HCT116 (cell line): ENCODE measurements around the gene DHX58. TPM values are rescaled to one million over a fixed set of nuclear protein-coding genes. Genes with fewer than 3 reads are reported as not detected.

Source experiments
- ATAC-seq: fragments of 200-7000 bp; cut with Tn5 transposase; 2 replicates; pipeline ENCODE4 v1.9.1; 2020; ENCODE audit warnings: mild to moderate bottlenecking, moderate library complexity
- BruUV-seq: library from RNA; stranded (reverse); fragments of 400-500 nt; replicated peaks from 2 replicates; lab custom pipeline; 2021; lab: Mats Ljungman, UMichigan
- CTCF ChIA-PET: fragments of 300-600 bp; sonication (Branson Sonifier 250); formaldehyde crosslinking; loops from one replicate; lab custom pipeline; 2021; ENCODE audit warnings: antibody characterized with exemption; lab: Charles Lee
- POLR2A ChIA-PET: fragments of 300-600, 350-600 bp; sonication (Branson Sonifier 250); formaldehyde crosslinking; loops from one replicate; lab custom pipeline; 2021; ENCODE audit warnings: antibody characterized with exemption; lab: Charles Lee
- RAD21 ChIA-PET, 2 experiments: fragments of 300-600 bp; sonication (Branson Sonifier 250); formaldehyde crosslinking; loops; one replicate each; lab custom pipeline; 2023; ENCODE audit warnings: low total read pairs in 2 of 2; ENCODE audit not compliant: uncharacterized antibody in 2 of 2, unreplicated experiment in 2 of 2, low non-redundant PET in 1 of 2; lab: Charles Lee
- DNase-seq: peaks from one replicate; pipeline ENCODE4 v3.0.0-alpha.2; 2010; ENCODE audit warnings: low read depth, low spot score
- H2AFZ ChIP-seq: fragments of 200-600 bp; shearing (Covaris generic), sonication (generic); 2 replicates; pipeline ENCODE4 v1.6.1; 2017; ENCODE audit warnings: low read depth, mixed run types, mixed read lengths, antibody characterized with exemption, low read length; ENCODE audit not compliant: poor library complexity, severe bottlenecking
- H3K27ac ChIP-seq: 2 replicates; pipeline ENCODE4 v1.5.1; 2012; ENCODE audit warnings: low read depth, low read length
- H3K27me3 ChIP-seq: fragments of 200-600 bp; sonication (generic); 2 replicates; pipeline ENCODE4 v1.6.1; 2016; ENCODE audit warnings: mixed run types, low read length, mixed read lengths; ENCODE audit not compliant: insufficient read depth
- H3K36me3 ChIP-seq, 2 experiments: fragments of 200-500 bp in 1 of 2; fragments of 200-600 bp in 1 of 2; sonication (Bioruptor generic) in 1 of 2; sonication (generic) in 1 of 2; 2 replicates each; pipeline versions ENCODE4 v1.5.1 to v1.6.1; 2014 to 2016; ENCODE audit warnings: low read length in 2 of 2, inconsistent platforms in 1 of 2, mixed read lengths in 1 of 2, mixed run types in 1 of 2; ENCODE audit not compliant: insufficient read depth in 2 of 2, control insufficient read depth in 1 of 2
- H3K4me1 ChIP-seq, 2 experiments: fragments of 200-600 bp in 1 of 2; sonication (generic) in 1 of 2; 2 replicates each; pipeline versions ENCODE4 v1.5.1 to v1.6.1; 2012 to 2017; ENCODE audit warnings: low read length in 2 of 2, inconsistent platforms in 1 of 2, mild to moderate bottlenecking in 1 of 2, mixed read lengths in 1 of 2, mixed run types in 1 of 2, moderate library complexity in 1 of 2; ENCODE audit not compliant: insufficient read depth in 2 of 2, control insufficient read depth in 1 of 2
- H3K4me2 ChIP-seq: fragments of 200-600 bp; sonication (generic); 2 replicates; pipeline ENCODE4 v1.6.1; 2017; ENCODE audit warnings: mixed run types, low read length, mixed read lengths
- H3K4me3 ChIP-seq, 2 experiments: fragments of 200-600 bp in 1 of 2; sonication (generic) in 1 of 2; replicated peaks in 1 of 2; 2 replicates each; pipeline ENCODE4 v1.5.1; 2011 to 2016; ENCODE audit warnings: low read length in 2 of 2, control low read depth in 1 of 2, low read depth in 1 of 2, mild to moderate bottlenecking in 1 of 2, mixed read lengths in 1 of 2, mixed run types in 1 of 2
- H3K79me2 ChIP-seq: fragments of 200-600 bp; sonication (generic); 2 replicates; pipeline ENCODE4 v1.6.1; 2017; ENCODE audit warnings: mild to moderate bottlenecking, mixed run types, low read length, moderate library complexity, mixed read lengths; ENCODE audit not compliant: insufficient read depth
- H3K9ac ChIP-seq: fragments of 200-600 bp; sonication (generic); 2 replicates; pipeline ENCODE4 v1.6.1; 2016; ENCODE audit warnings: low read length, mixed read lengths
- H3K9me2 ChIP-seq: fragments of 200-600 bp; sonication (generic), shearing (Covaris generic); 2 replicates; pipeline ENCODE4 v1.6.1; 2017; ENCODE audit warnings: mixed run types, mild to moderate bottlenecking, moderate library complexity; ENCODE audit not compliant: insufficient read depth
- H3K9me3 ChIP-seq, 2 experiments: fragments of 200-500 bp in 1 of 2; fragments of 200-600 bp in 1 of 2; sonication (Bioruptor generic) in 1 of 2; sonication (generic) in 1 of 2; 2 replicates each; pipeline ENCODE4 v1.6.1; 2014 to 2017; ENCODE audit warnings: low read length in 2 of 2, mixed read lengths in 2 of 2, inconsistent platforms in 1 of 2, low read depth in 1 of 2, mild to moderate bottlenecking in 1 of 2, mixed run types in 1 of 2, moderate library complexity in 1 of 2; ENCODE audit not compliant: control insufficient read depth in 1 of 2, insufficient read depth in 1 of 2
- H4K20me1 ChIP-seq: fragments of 200-600 bp; sonication (generic), shearing (Covaris generic); 2 replicates; pipeline ENCODE4 v1.6.1; 2017; ENCODE audit warnings: mixed run types, mild to moderate bottlenecking, moderate library complexity; ENCODE audit not compliant: insufficient read depth
- EZH2phosphoT487 ChIP-seq: fragments of 200-600 bp; IDR thresholded peaks from 2 replicates; pipeline ENCODE4 v1.6.1; 2018; ENCODE audit warnings: antibody characterized with exemption, borderline replicate concordance
- FOSL1 ChIP-seq: IDR thresholded peaks from 2 replicates; pipeline ENCODE4 v1.6.1; 2012; ENCODE audit warnings: low read depth
- JUND ChIP-seq: IDR thresholded peaks from 2 replicates; pipeline ENCODE4 v1.6.1; 2012
- RAD21 ChIP-seq: IDR thresholded peaks from 2 replicates; pipeline ENCODE4 v1.6.1; 2012; ENCODE audit warnings: low read depth, mild to moderate bottlenecking
- SP1 ChIP-seq: IDR thresholded peaks from 2 replicates; pipeline ENCODE4 v1.6.1; 2012; ENCODE audit warnings: low read depth
- YY1 ChIP-seq: IDR thresholded peaks from 2 replicates; pipeline ENCODE4 v1.6.1; 2011; ENCODE audit warnings: low read length, low read depth, moderate library complexity, mild to moderate bottlenecking; ENCODE audit not compliant: insufficient replicate concordance; ENCODE audit errors: extremely low read depth
- intact Hi-C: fragments of 100-400 bp; cut with micrococcal nuclease; formaldehyde crosslinking; loops from 2 replicates; pipeline ENCODE4 v1.10.0; 2022
- total RNA-seq: library from RNA; stranded (reverse); gene quantifications from one replicate; pipeline ENCODE4 v1.2.1, GENCODE V29; 2021; ENCODE audit not compliant: unreplicated experiment
- TF ChIP-seq, protein P1 (sequence below), 3 experiments: fragments of 200-600 bp in 1 of 3; sonication (generic) in 1 of 3; IDR thresholded peaks in 2 of 3; conservative IDR thresholded peaks in 1 of 3; 2 replicates each; pipeline ENCODE4 v1.5.1; 2012 to 2017; ENCODE audit warnings: low read depth in 2 of 3, low read length in 2 of 3, antibody characterized with exemption in 1 of 3, borderline replicate concordance in 1 of 3, control low read depth in 1 of 3, mild to moderate bottlenecking in 1 of 3, mixed read lengths in 1 of 3, mixed run types in 1 of 3, moderate library complexity in 1 of 3; ENCODE audit not compliant: insufficient read depth in 1 of 3
- TF ChIP-seq, protein P2 (sequence below): IDR thresholded peaks from 2 replicates; pipeline ENCODE4 v1.6.1; 2012
- TF ChIP-seq, protein P3 (sequence below): IDR thresholded peaks from 2 replicates; pipeline ENCODE4 v1.6.1; 2012
- TF ChIP-seq, protein P4 (sequence below): IDR thresholded peaks from 2 replicates; pipeline ENCODE4 v1.6.1; 2012; ENCODE audit warnings: low read depth

DHX58 gene
- total RNA-seq, 1 experiment from 2014 or later, result 1.2 TPM

DNA sequence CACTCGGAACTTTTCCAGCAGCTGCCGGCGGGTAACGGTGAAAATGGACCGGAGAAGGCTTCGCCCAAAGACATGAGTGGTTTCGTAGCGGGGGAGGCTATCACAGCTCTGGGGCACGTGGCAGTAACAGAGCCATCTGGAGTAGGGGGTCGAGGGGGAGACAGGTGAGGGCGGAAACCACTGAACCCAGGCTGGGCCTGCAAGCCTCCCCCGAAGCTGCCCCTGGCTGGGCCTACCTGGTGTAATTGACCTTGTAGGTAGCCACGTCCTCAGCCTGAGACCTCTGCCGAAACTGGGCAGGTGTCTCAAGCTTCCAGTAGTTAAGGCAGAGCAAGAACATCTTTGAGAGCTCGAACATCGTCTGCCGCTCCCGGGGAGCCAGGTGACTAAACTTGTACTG is 6.8 kb upstream of the DHX58 start:
- DNase-seq, result no peak
- Histone ChIP-seq H3K9me3 (no peaks in the 10 kb centered on the region), H3K9ac (peak overlapping the region; percentile 17; the same call in 1 of the 2 replicates), H3K36me3 (peaks cover 3 to 11% of the 10 kb centered on the region in 2 experiments; a peak in 3 of 4 replicates), H3K4me2 (no peak overlapping the region), H3K4me1 (peaks cover 5 to 24% of the 10 kb centered on the region in 2 experiments; a peak in 3 of 4 replicates), H4K20me1 (no peaks in the 10 kb centered on the region), H3K27me3 (no peaks in the 10 kb centered on the region), H2AFZ (no peak overlapping the region), H3K27ac (no peak overlapping the region), H3K4me3 (no peak overlapping the region), H3K9me2 (no peaks in the 10 kb centered on the region), H3K79me2 (no peaks in the 10 kb centered on the region)
- TF ChIP-seq, protein P1, sequence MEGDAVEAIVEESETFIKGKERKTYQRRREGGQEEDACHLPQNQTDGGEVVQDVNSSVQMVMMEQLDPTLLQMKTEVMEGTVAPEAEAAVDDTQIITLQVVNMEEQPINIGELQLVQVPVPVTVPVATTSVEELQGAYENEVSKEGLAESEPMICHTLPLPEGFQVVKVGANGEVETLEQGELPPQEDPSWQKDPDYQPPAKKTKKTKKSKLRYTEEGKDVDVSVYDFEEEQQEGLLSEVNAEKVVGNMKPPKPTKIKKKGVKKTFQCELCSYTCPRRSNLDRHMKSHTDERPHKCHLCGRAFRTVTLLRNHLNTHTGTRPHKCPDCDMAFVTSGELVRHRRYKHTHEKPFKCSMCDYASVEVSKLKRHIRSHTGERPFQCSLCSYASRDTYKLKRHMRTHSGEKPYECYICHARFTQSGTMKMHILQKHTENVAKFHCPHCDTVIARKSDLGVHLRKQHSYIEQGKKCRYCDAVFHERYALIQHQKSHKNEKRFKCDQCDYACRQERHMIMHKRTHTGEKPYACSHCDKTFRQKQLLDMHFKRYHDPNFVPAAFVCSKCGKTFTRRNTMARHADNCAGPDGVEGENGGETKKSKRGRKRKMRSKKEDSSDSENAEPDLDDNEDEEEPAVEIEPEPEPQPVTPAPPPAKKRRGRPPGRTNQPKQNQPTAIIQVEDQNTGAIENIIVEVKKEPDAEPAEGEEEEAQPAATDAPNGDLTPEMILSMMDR (IDR thresholded peaks at IDR 0.05 in 2 of 3, conservative IDR thresholded peaks at IDR 0.05 in 1 of 3; ENCODE audit: borderline replicate concordance in 1 of 3, insufficient read depth in 1 of 3, low read depth in 2 of 3, low read length in 2 of 3), result no peak
- TF ChIP-seq, protein P2, sequence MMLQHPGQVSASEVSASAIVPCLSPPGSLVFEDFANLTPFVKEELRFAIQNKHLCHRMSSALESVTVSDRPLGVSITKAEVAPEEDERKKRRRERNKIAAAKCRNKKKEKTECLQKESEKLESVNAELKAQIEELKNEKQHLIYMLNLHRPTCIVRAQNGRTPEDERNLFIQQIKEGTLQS, result no peak
- TF ChIP-seq YY1 (no peak), EZH2phosphoT487 (no peak), JUND (no peak), FOSL1 (no peak), RAD21 (no peak), SP1 (no peak)
- TF ChIP-seq, protein P3, sequence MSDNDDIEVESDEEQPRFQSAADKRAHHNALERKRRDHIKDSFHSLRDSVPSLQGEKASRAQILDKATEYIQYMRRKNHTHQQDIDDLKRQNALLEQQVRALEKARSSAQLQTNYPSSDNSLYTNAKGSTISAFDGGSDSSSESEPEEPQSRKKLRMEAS, result no peak
- TF ChIP-seq, protein P4, sequence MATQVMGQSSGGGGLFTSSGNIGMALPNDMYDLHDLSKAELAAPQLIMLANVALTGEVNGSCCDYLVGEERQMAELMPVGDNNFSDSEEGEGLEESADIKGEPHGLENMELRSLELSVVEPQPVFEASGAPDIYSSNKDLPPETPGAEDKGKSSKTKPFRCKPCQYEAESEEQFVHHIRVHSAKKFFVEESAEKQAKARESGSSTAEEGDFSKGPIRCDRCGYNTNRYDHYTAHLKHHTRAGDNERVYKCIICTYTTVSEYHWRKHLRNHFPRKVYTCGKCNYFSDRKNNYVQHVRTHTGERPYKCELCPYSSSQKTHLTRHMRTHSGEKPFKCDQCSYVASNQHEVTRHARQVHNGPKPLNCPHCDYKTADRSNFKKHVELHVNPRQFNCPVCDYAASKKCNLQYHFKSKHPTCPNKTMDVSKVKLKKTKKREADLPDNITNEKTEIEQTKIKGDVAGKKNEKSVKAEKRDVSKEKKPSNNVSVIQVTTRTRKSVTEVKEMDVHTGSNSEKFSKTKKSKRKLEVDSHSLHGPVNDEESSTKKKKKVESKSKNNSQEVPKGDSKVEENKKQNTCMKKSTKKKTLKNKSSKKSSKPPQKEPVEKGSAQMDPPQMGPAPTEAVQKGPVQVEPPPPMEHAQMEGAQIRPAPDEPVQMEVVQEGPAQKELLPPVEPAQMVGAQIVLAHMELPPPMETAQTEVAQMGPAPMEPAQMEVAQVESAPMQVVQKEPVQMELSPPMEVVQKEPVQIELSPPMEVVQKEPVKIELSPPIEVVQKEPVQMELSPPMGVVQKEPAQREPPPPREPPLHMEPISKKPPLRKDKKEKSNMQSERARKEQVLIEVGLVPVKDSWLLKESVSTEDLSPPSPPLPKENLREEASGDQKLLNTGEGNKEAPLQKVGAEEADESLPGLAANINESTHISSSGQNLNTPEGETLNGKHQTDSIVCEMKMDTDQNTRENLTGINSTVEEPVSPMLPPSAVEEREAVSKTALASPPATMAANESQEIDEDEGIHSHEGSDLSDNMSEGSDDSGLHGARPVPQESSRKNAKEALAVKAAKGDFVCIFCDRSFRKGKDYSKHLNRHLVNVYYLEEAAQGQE, result no peak
- ATAC-seq, result no peak
- ChIA-PET CTCF (no interaction called here), POLR2A (no interaction called here), RAD21 (no interaction called here)
- intact Hi-C loops, result loop anchor here (5.0 kb wide), 1 partner anchor 408 kb away; no protein-coding TSS in a partner anchor
- BruUV-seq, result no TSS peak
